ENCODE data around the gene BBS4. TPM values are rescaled to one million over a fixed set of nuclear protein-coding genes. Genes with fewer than 3 reads are reported as not detected.

Gene BBS4
- total and polyA plus RNA-seq, 9 of the 15 experiments (the other 6 are each of a cell fraction or from before 2014, with no cell fraction given): 25.1 to 80.7 (median 38.9) TPM

DNA sequence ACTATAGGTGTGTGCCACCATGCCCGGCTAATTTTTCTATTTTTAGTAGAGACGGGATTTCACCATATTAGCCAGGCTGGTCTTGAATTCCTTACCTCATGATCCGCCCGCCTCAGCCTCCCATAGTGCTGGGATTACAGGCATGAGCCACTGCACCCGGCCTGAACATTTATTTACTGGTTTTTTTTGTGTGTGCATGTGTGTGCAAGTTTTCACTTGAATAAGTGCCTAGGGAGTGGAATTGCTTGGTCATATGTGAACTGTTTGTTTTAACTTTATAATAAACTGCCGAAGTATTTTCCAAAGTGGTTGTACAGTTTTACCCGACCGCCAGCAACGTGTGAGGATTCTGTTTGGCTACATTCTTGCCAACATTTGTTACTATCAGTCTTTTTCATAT is 14.1 kb downstream of the BBS4 start:
- no peaks in the 10 kb centered on the region for H3K4me1 ChIP-seq (replicated peaks in 1 of 2; ENCODE audit: control insufficient read depth in 2 of 2, insufficient read depth in 2 of 2, low read length in 2 of 2)
- TF ChIP-seq, protein P1, sequence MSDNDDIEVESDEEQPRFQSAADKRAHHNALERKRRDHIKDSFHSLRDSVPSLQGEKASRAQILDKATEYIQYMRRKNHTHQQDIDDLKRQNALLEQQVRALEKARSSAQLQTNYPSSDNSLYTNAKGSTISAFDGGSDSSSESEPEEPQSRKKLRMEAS (CRISPR knock-in tag; IDR thresholded peaks at IDR 0.05): no peak
- TF ChIP-seq, protein P2, sequence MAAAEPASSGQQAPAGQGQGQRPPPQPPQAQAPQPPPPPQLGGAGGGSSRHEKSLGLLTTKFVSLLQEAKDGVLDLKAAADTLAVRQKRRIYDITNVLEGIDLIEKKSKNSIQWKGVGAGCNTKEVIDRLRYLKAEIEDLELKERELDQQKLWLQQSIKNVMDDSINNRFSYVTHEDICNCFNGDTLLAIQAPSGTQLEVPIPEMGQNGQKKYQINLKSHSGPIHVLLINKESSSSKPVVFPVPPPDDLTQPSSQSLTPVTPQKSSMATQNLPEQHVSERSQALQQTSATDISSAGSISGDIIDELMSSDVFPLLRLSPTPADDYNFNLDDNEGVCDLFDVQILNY (CRISPR knock-in tag; IDR thresholded peaks at IDR 0.05): no peak
- TF ChIP-seq, protein P3, sequence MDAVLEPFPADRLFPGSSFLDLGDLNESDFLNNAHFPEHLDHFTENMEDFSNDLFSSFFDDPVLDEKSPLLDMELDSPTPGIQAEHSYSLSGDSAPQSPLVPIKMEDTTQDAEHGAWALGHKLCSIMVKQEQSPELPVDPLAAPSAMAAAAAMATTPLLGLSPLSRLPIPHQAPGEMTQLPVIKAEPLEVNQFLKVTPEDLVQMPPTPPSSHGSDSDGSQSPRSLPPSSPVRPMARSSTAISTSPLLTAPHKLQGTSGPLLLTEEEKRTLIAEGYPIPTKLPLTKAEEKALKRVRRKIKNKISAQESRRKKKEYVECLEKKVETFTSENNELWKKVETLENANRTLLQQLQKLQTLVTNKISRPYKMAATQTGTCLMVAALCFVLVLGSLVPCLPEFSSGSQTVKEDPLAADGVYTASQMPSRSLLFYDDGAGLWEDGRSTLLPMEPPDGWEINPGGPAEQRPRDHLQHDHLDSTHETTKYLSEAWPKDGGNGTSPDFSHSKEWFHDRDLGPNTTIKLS (IDR thresholded peaks at IDR 0.05; ENCODE audit: borderline replicate concordance, low read depth): no peak
- TF ChIP-seq TEAD2 (tag; IDR thresholded peaks at IDR 0.05): no peak
- TF ChIP-seq, protein P4, sequence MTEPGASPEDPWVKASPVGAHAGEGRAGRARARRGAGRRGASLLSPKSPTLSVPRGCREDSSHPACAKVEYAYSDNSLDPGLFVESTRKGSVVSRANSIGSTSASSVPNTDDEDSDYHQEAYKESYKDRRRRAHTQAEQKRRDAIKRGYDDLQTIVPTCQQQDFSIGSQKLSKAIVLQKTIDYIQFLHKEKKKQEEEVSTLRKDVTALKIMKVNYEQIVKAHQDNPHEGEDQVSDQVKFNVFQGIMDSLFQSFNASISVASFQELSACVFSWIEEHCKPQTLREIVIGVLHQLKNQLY (CRISPR knock-in tag; conservative IDR thresholded peaks at IDR 0.05): no peak
- no peak for TF ChIP-seq GABPB1 (CRISPR knock-in tag; IDR thresholded peaks at IDR 0.05)
- TF ChIP-seq MAZ (CRISPR knock-in tag; conservative IDR thresholded peaks at IDR 0.05 in 1 of 2, IDR thresholded peaks at IDR 0.05 in 1 of 2): no peak
- no peaks in the 10 kb centered on the region for H3K36me3 ChIP-seq (ENCODE audit: control insufficient read depth, insufficient read depth, low read length)
- H3K9me3 ChIP-seq (replicated peaks; ENCODE audit: control insufficient read depth, insufficient read depth, low read depth, low read length): no peaks in the 10 kb centered on the region
- H3K4me2 ChIP-seq (ENCODE audit: insufficient read depth, low read length): no peak overlapping the region
- H2AFZ ChIP-seq (ENCODE audit: low read depth, low read length): no peak overlapping the region
- ChIA-PET CTCF (ENCODE audit: low intra/inter-chr PET ratio) (no interaction called here), POLR2A (no interaction called here)
- DNase-seq (ENCODE audit: extremely low read depth in 1 of 4, low spot score in 3 of 4): no peak
- no peaks in the 10 kb centered on the region for H3K9me1 ChIP-seq (ENCODE audit: control insufficient read depth, insufficient read depth, low read length)
- H3K27me3 ChIP-seq (ENCODE audit: control insufficient read depth in 2 of 2, insufficient read depth in 2 of 2, low read length in 2 of 2): no peaks in the 10 kb centered on the region
- H4K20me1 ChIP-seq (replicated peaks; ENCODE audit: control insufficient read depth, insufficient read depth, low read length): no peaks in the 10 kb centered on the region
- peaks cover 5% of the 10 kb centered on the region; the same call in 2 of the 3 replicates for H3K79me2 ChIP-seq (ENCODE audit: control insufficient read depth, insufficient read depth, low read length)
- no peak overlapping the region for H3K4me3 ChIP-seq
- in situ Hi-C loops (cut with MboI) (no loop called here), intact Hi-C loops (cut with micrococcal nuclease) (no loop called here)
- H3K9ac ChIP-seq (ENCODE audit: insufficient read depth in 1 of 2, low read depth in 2 of 2, low read length in 2 of 2): no peak overlapping the region
- no peak for FAIRE-seq
- BruUV-seq (replicated peaks): no TSS peak
- WGBS (ENCODE audit: insufficient coverage, low coverage, missing lambda C conversion rate): 80% methylated on average over 9 of the region's 9 CpGs
- H3K27ac ChIP-seq (ENCODE audit: extremely low read depth, low read depth, low read length): no peak overlapping the region
- no peak for ATAC-seq

All from K562 (cell line).